Nephron (organoid): ENCODE measurements around the gene MACROD2.
"Not testable (repeated sequence)": the region's sequence is repeated elsewhere in the genome, so short reads cannot be mapped to it uniquely, and the experiment has no call there.

Source experiments
- H3K27ac Mint-ChIP-seq, 3 experiments: 2 replicates each; pipeline ENCODE4 v1.8.0; 2020; ENCODE audit warnings: mixed read lengths in 3 of 3, mild to moderate bottlenecking in 2 of 3, moderate library complexity in 1 of 3
- H3K27me3 Mint-ChIP-seq: 2 replicates; pipeline ENCODE4 v1.8.0; 2021; ENCODE audit warnings: low read depth, mild to moderate bottlenecking, moderate library complexity, mixed read lengths
- H3K36me3 Mint-ChIP-seq: 2 replicates; pipeline ENCODE4 v1.8.0; 2020; ENCODE audit warnings: low read depth, mixed read lengths
- H3K4me1 Mint-ChIP-seq: 2 replicates; pipeline ENCODE4 v1.8.0; 2020; ENCODE audit warnings: mixed read lengths
- H3K4me3 Mint-ChIP-seq, 3 experiments: 2 replicates each; pipeline ENCODE4 v1.8.0; 2020; ENCODE audit warnings: mild to moderate bottlenecking in 3 of 3, mixed read lengths in 3 of 3, moderate library complexity in 2 of 3
- H3K9me3 Mint-ChIP-seq: 2 replicates; pipeline ENCODE4 v1.8.0; 2020; ENCODE audit warnings: mixed read lengths
- TF ChIP-seq, protein P1 (sequence below), 3 experiments: fragments of 200-600 bp; sonication (generic); IDR thresholded peaks; one replicate each; pipeline ENCODE4 v1.5.0; 2021; ENCODE audit warnings: antibody characterized with exemption in 3 of 3; ENCODE audit not compliant: unreplicated experiment in 3 of 3

MACROD2 gene

DNA sequence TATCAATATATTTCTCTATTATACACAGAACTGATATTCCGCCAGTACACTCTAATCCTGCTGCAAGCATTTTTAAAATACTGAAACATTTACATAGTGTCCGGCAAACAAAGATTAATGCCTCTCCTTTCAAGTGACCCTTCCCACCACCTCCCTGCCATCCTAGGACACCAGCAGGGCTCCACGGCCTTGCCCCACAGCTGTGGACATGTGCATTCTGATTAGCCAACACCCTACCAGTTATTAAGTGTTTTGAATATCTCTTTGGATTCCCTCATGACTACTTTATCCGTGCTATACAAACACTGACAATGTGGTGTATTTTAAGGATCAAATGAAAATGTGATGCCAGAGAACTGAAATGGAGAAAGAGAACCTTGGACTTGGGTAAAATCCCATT lies 1962.8 kb downstream of the MACROD2 start:
- peaks cover 7% of the 10 kb centered on the region for H3K27me3 Mint-ChIP-seq
- no peaks in the 10 kb centered on the region for H3K4me1 Mint-ChIP-seq
- H3K9me3 Mint-ChIP-seq = no peaks in the 10 kb centered on the region
- H3K4me3 Mint-ChIP-seq = no peak overlapping the region
- no peaks in the 10 kb centered on the region for H3K36me3 Mint-ChIP-seq
- TF ChIP-seq, protein P1, sequence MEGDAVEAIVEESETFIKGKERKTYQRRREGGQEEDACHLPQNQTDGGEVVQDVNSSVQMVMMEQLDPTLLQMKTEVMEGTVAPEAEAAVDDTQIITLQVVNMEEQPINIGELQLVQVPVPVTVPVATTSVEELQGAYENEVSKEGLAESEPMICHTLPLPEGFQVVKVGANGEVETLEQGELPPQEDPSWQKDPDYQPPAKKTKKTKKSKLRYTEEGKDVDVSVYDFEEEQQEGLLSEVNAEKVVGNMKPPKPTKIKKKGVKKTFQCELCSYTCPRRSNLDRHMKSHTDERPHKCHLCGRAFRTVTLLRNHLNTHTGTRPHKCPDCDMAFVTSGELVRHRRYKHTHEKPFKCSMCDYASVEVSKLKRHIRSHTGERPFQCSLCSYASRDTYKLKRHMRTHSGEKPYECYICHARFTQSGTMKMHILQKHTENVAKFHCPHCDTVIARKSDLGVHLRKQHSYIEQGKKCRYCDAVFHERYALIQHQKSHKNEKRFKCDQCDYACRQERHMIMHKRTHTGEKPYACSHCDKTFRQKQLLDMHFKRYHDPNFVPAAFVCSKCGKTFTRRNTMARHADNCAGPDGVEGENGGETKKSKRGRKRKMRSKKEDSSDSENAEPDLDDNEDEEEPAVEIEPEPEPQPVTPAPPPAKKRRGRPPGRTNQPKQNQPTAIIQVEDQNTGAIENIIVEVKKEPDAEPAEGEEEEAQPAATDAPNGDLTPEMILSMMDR (IDR thresholded peaks at IDR 0.05; ENCODE audit: unreplicated experiment in 3 of 3) = no peak
- H3K27ac Mint-ChIP-seq = no peak overlapping the region

DNA sequence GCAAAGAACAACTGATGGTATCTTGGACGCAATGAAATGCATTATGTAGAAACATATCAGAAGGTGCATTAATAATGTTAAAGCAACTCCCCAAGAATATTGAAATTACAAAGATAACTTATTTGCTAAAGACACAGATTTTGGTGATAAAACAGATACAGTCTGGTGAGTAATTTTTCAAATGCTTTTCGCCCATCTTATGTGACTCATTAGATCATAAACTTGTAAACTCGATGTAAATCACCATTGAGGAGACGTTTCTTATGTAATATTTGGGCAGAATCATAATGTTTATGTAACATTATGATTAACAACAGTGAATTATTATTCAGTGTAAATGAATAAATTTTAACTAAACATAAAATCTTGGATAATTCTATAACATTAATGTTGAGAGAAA lies 1969.8 kb downstream of the MACROD2 start:
- Mint-ChIP-seq H3K4me3 (no peak overlapping the region), H3K9me3 (peaks cover 12% of the 10 kb centered on the region), H3K27me3 (no peaks in the 10 kb centered on the region), H3K4me1 (no peaks in the 10 kb centered on the region), H3K36me3 (no peaks in the 10 kb centered on the region), H3K27ac (no peak overlapping the region)
- TF ChIP-seq, protein P1 (IDR thresholded peaks at IDR 0.05; ENCODE audit: unreplicated experiment in 3 of 3) = no peak

DNA sequence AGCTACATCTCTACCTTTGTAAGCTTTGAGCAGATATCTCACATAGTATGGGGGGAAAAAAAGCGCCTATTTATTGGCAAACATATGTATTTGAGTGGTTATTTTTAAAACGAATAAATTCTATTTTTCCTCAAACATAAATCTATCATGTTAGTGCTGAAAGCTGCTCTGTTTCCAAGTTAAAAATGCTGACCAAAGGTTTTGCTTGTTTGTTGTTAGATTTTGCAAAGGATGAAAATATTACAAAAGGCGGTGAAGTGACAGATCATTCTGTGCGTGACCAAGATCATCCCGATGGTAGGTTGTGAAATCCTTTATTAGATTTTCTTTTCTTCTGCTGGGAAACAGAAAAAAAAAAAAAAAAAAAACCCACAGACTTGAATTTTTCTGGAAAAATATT lies 1972.0 kb downstream of the MACROD2 start:
- peaks cover 6% of the 10 kb centered on the region for H3K36me3 Mint-ChIP-seq

DNA sequence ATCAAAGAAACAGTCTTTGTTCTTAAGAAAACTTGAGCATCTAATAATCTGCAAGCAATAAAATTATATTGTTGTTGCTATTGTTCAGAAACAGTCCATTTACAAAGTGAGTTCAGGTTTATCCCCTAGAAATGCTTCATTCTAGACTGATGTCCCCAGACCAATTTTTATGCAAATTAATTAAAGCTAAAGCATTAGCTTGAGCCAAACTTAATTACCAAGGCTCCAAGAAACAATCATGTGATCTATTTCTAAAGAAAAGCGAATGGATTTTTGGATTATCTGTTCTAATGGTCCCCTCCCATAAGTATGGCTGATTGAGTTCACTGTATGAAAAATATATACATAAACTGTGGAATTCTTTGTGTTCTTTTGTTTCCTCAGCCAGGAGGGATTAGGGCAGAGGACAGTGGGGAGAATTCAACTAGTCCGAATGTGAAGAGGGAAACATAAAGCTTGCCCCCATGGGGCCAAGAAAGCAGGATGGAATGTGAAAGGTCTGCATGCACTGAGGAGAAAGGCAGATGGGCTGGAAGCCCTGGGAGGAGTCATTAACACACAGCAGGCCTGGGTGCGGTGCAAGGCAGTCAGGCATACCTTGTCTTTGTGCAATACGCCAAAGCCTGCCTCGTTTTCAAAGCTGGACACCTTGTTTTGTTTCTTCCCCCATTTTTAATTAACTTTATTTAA lies 1980.9 kb downstream of the MACROD2 start:
- no peaks in the 10 kb centered on the region for H3K27me3 Mint-ChIP-seq
- H3K9me3 Mint-ChIP-seq = peaks cover 23% of the 10 kb centered on the region
- peaks cover 9% of the 10 kb centered on the region for H3K36me3 Mint-ChIP-seq
- peaks cover 5% of the 10 kb centered on the region for H3K4me1 Mint-ChIP-seq
- TF ChIP-seq, protein P1 (IDR thresholded peaks at IDR 0.05; ENCODE audit: unreplicated experiment in 3 of 3) = no peak
- no peak overlapping the region for H3K4me3 Mint-ChIP-seq
- H3K27ac Mint-ChIP-seq = no peak overlapping the region

More for the DNA sequence above, 1972.0 kb downstream of the MACROD2 start:
- Mint-ChIP-seq H3K27me3 (no peaks in the 10 kb centered on the region), H3K9me3 (peaks cover 26% of the 10 kb centered on the region), H3K4me3 (no peak overlapping the region), H3K27ac (no peak overlapping the region), H3K4me1 (no peaks in the 10 kb centered on the region)
- TF ChIP-seq, protein P1 (IDR thresholded peaks at IDR 0.05; ENCODE audit: unreplicated experiment in 3 of 3) = no peak

DNA sequence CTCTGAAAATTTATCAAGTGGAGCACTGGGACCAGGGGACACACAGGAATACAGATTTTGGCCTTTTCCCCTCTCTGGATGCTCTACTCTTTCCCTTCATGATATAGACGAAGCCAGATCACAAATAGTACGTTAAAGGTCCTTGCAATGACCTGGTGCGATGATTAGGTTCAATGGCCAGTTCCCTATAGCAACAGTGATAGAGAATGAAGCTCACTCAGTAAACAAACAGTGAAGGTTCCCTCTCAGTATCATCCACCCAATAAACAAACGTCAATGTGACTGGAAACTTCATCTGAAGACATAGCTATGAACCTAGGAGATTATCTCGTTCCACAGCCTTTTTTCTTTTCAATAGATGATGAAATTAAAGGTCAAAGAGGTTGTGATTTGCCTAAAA lies 1981.7 kb downstream of the MACROD2 start:
- Mint-ChIP-seq H3K9me3 (peaks cover 16% of the 10 kb centered on the region), H3K4me3 (no peak overlapping the region), H3K27me3 (no peaks in the 10 kb centered on the region), H3K36me3 (peaks cover 4% of the 10 kb centered on the region), H3K4me1 (peaks cover 5% of the 10 kb centered on the region), H3K27ac (no peak overlapping the region)
- TF ChIP-seq, protein P1 (IDR thresholded peaks at IDR 0.05; ENCODE audit: unreplicated experiment in 3 of 3) = no peak

DNA sequence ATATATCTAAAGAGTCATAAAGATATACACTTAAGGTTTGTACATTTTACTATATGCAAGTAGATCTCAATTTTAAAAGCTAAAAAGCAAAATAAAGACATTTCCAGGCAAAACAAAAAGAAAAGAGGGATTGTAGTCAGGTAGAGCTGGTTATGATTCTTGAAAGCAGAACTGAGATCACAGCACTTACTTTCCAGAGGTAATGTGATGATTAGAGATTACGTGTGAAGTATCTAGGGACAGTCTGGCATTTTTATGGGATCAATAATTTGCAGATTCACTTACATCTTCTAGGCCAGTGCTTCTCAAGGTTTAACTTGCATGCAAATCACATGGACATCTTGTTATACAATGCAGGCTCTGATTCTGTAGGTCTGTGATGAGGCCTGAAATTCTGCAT lies 1982.4 kb downstream of the MACROD2 start:
- H3K4me3 Mint-ChIP-seq = no peak overlapping the region
- H3K36me3 Mint-ChIP-seq = peaks cover 3% of the 10 kb centered on the region
- TF ChIP-seq, protein P1 (IDR thresholded peaks at IDR 0.05; ENCODE audit: unreplicated experiment in 3 of 3) = no peak
- H3K27me3 Mint-ChIP-seq = no peaks in the 10 kb centered on the region
- peaks cover 5% of the 10 kb centered on the region for H3K4me1 Mint-ChIP-seq
- H3K27ac Mint-ChIP-seq = no peak overlapping the region
- peaks cover 13% of the 10 kb centered on the region for H3K9me3 Mint-ChIP-seq

DNA sequence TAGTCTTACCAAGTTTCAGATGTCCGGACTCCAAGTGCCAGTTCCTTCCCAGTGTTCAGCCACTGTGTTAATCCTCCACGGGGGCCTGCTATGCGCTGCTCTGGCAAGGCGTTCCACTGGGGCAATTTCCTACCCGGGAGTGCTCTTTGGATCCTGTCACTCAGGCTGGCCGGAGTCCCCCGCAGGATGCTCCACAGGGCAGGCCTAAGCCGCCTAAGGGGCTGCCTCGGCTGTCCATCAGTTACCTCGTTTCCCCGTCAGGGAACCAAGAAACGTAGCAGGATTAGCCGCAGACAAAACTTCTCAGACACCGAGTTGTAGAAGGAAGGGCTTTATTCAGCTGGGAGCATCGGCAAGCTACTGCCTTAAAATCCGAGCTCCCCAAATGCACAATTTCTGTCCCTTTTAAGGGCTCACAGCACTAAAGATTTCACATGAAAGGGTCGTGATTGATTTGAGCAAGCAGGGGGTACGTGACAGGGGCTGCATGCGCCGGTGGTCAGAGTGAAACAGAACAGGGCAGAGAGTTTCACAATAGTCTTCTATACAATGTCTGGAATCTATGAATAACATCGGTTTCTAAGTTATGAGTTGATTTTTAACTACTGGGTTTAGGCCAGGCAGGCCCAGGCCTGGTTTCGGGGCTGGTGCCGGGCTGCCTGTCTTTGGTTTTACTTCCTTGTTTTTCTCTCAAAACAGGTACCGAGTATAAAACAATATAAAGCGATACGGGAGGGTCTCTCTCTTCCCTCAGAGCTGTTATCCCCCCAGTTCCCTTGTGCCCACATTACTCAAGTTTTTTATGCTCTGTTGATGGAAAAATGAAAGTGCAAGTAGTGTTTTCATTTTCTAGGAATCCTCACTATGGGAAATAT lies 1990.4 kb downstream of the MACROD2 start:
- H3K36me3 Mint-ChIP-seq, H3K27ac Mint-ChIP-seq, H3K27me3 Mint-ChIP-seq, H3K9me3 Mint-ChIP-seq, H3K4me1 Mint-ChIP-seq, H3K4me3 Mint-ChIP-seq: not testable (repeated sequence)
